HepG2 (cell line): Measurements from ENCODE around the gene SPARC.

Experiments
- FOXM1 ChIP-seq: sonication (generic); formaldehyde crosslinking; IDR thresholded peaks from 2 replicates; pipeline ENCODE4 v1.5.0; 2020; ENCODE audit warnings: missing genetic modification reagents
- KDM1A ChIP-seq: IDR thresholded peaks from 2 replicates; pipeline ENCODE4 v1.6.1; 2016; ENCODE audit warnings: missing compliant biosample characterization
- KLF9 ChIP-seq: IDR thresholded peaks from 2 replicates; pipeline ENCODE4 v1.6.1; 2016; ENCODE audit warnings: low read depth
- MNT ChIP-seq: fragments of 450-650 bp; IDR thresholded peaks from 2 replicates; pipeline ENCODE4 v1.6.1; 2016
- MTA3 ChIP-seq: sonication (generic); formaldehyde crosslinking; IDR thresholded peaks from 2 replicates; pipeline ENCODE4 v1.4.0; 2020; ENCODE audit warnings: missing genetic modification reagents
- POLR2AphosphoS5 ChIP-seq: IDR thresholded peaks from 2 replicates; pipeline ENCODE4 v1.6.1; 2012; ENCODE audit warnings: low read depth, low read length
- YY1 ChIP-seq: IDR thresholded peaks from 2 replicates; pipeline ENCODE4 v1.6.1; 2011; ENCODE audit warnings: low read length, low read depth, moderate library complexity, mild to moderate bottlenecking; ENCODE audit not compliant: insufficient read depth, insufficient replicate concordance
- ZC3H4 ChIP-seq: sonication (generic); formaldehyde crosslinking; IDR thresholded peaks from 2 replicates; pipeline ENCODE4 v1.4.0; 2020; ENCODE audit warnings: missing genetic modification reagents, borderline replicate concordance
- ZNF207 ChIP-seq: fragments of 450-650 bp; IDR thresholded peaks from 2 replicates; pipeline ENCODE4 v1.6.1; 2016; ENCODE audit warnings: antibody characterized with exemption, borderline replicate concordance
- ZNF24 ChIP-seq: fragments of 450-650 bp; IDR thresholded peaks from 2 replicates; pipeline ENCODE4 v1.6.1; 2017; ENCODE audit warnings: antibody characterized with exemption, mild to moderate bottlenecking
- TF ChIP-seq, protein P1 (sequence below): sonication (generic); formaldehyde crosslinking; IDR thresholded peaks from 2 replicates; pipeline ENCODE4 v1.4.0; 2020; ENCODE audit warnings: missing genetic modification reagents
- TF ChIP-seq, protein P2 (sequence below): sonication (generic); formaldehyde crosslinking; IDR thresholded peaks from 2 replicates; pipeline ENCODE4 v1.5.0; 2020; ENCODE audit warnings: mild to moderate bottlenecking, missing genetic modification reagents, moderate library complexity

- TF ChIP-seq, protein P1, sequence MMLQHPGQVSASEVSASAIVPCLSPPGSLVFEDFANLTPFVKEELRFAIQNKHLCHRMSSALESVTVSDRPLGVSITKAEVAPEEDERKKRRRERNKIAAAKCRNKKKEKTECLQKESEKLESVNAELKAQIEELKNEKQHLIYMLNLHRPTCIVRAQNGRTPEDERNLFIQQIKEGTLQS (CRISPR knock-in tag), result no peak
- no peak for TF ChIP-seq YY1
- no peak for TF ChIP-seq ZNF24
- no peak for TF ChIP-seq KDM1A
- TF ChIP-seq, protein P2, sequence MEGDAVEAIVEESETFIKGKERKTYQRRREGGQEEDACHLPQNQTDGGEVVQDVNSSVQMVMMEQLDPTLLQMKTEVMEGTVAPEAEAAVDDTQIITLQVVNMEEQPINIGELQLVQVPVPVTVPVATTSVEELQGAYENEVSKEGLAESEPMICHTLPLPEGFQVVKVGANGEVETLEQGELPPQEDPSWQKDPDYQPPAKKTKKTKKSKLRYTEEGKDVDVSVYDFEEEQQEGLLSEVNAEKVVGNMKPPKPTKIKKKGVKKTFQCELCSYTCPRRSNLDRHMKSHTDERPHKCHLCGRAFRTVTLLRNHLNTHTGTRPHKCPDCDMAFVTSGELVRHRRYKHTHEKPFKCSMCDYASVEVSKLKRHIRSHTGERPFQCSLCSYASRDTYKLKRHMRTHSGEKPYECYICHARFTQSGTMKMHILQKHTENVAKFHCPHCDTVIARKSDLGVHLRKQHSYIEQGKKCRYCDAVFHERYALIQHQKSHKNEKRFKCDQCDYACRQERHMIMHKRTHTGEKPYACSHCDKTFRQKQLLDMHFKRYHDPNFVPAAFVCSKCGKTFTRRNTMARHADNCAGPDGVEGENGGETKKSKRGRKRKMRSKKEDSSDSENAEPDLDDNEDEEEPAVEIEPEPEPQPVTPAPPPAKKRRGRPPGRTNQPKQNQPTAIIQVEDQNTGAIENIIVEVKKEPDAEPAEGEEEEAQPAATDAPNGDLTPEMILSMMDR (CRISPR knock-in tag), result no peak
- TF ChIP-seq KLF9 (CRISPR knock-in tag), result no peak
- TF ChIP-seq MTA3 (CRISPR knock-in tag), result no peak
- no peak for TF ChIP-seq FOXM1 (CRISPR knock-in tag)
- no peak for TF ChIP-seq ZNF207
- no peak for TF ChIP-seq POLR2AphosphoS5
- TF ChIP-seq ZC3H4 (CRISPR knock-in tag), result no peak
- TF ChIP-seq MNT, result no peak
Measured at GRCh38 chr5:151618907-151619306, 67.8 kb downstream of the SPARC start.
